Loucy (cell line): ENCODE measurements around the gene MYO3B.

Source experiments
- CTCF ChIP-seq: fragments of 200-600 bp; sonication (generic); conservative IDR thresholded peaks from 2 replicates; pipeline ENCODE4 v1.5.1; 2014; ENCODE audit warnings: mild to moderate bottlenecking, antibody characterized with exemption, low read length
- EZH2phosphoT487 ChIP-seq: fragments of 200-600 bp; IDR thresholded peaks from 2 replicates; pipeline ENCODE4 v1.6.1; 2018; ENCODE audit warnings: antibody characterized with exemption, mild to moderate bottlenecking, moderate library complexity, borderline replicate concordance

GRCh38 chr2:170339322-170339721 is 161.4 kb downstream of the MYO3B start:
- TF ChIP-seq CTCF (no peak), EZH2phosphoT487 (no peak)
